Right atrium auricular region (tissue), 2 donors: ENCODE data around the gene SARS2. TPM values are rescaled to one million over a fixed set of nuclear protein-coding genes. Genes with fewer than 3 reads are reported as not detected.
A peak's percentile ranks its signal among the peaks of the same experiment; 100 is the strongest.

ENCODE experiments used
- DNase-seq: peaks from one replicate; pipeline ENCODE4 v3.0.0-alpha.2; 2019; ENCODE audit warnings: low spot score
- H3K27ac ChIP-seq, 2 donors: fragments of 200-600 bp; sonication (generic); 1 replicate in 1 of 2; 2 replicates in 1 of 2; pipeline ENCODE4 v1.5.1; 2016 to 2019
- H3K27me3 ChIP-seq, 2 donors: fragments of 200-600 bp; sonication (generic); one replicate each; pipeline versions ENCODE4 v1.5.1 to v1.6.0; 2017 to 2019
- H3K36me3 ChIP-seq: fragments of 200-600 bp; sonication (generic); one replicate; pipeline ENCODE4 v1.5.1; 2016
- H3K4me1 ChIP-seq, 2 donors: fragments of 200-600 bp; sonication (generic); one replicate each; pipeline versions ENCODE4 v1.5.1 to v1.6.0; 2017 to 2019
- H3K4me3 ChIP-seq, 2 donors: fragments of 200-600 bp; sonication (generic); 1 replicate in 1 of 2; 2 replicates in 1 of 2; pipeline ENCODE4 v1.5.1; 2017 to 2019; ENCODE audit warnings: mild to moderate bottlenecking in 1 of 2, moderate library complexity in 1 of 2
- H3K9me3 ChIP-seq, 2 donors: fragments of 200-600 bp; sonication (generic); one replicate each; pipeline ENCODE4 v1.5.1; 2019
- CTCF ChIP-seq, 2 donors: fragments of 200-600 bp; sonication (generic); IDR thresholded peaks; one replicate each; pipeline ENCODE4 v1.5.1; 2019; ENCODE audit warnings: antibody characterized with exemption in 2 of 2
- total RNA-seq, 2 donors: library from RNA; depleted of rRNA; stranded (reverse); fragments of >200 nt; gene quantifications; one replicate each; pipeline ENCODE4 v1.1.0, GENCODE V29; 2016

Gene SARS2
- total RNA-seq, 2 donors from 2014 or later, result 13.7 to 24.3 TPM

- Histone ChIP-seq H3K36me3 (peaks cover 17% of the 10 kb centered on the region), H3K4me3 (no peak overlapping the region), H3K27ac (no peak overlapping the region), H3K27me3 (no peaks in the 10 kb centered on the region), H3K9me3 (no peaks in the 10 kb centered on the region), H3K4me1 (peaks cover 0 to 31% of the 10 kb centered on the region in 2 donors)
- TF ChIP-seq CTCF (IDR thresholded peaks at IDR 0.05), result no peak
- no peak for DNase-seq
Measured at GRCh38 chr19:38901683-38902082, 28.9 kb downstream of the SARS2 start.

- DNase-seq, result no peak
- no peak overlapping the region for H3K27ac ChIP-seq
- H3K9me3 ChIP-seq, result no peaks in the 10 kb centered on the region
- H3K4me1 ChIP-seq, result peaks cover 0 to 33% of the 10 kb centered on the region in 2 donors
- no peak for TF ChIP-seq CTCF (IDR thresholded peaks at IDR 0.05)
- no peak overlapping the region for H3K4me3 ChIP-seq
- peaks cover 14% of the 10 kb centered on the region for H3K36me3 ChIP-seq
- H3K27me3 ChIP-seq, result no peaks in the 10 kb centered on the region
Measured at GRCh38 chr19:38900743-38901190, 29.8 kb downstream of the SARS2 start.

GRCh38 chr19:38900202-38900629 is 30.3 kb downstream of the SARS2 start:
- Histone ChIP-seq H3K4me3 (peak overlapping the region; percentile 81 to 94), H3K4me1 (peaks cover 0 to 35% of the 10 kb centered on the region in 2 donors), H3K9me3 (no peaks in the 10 kb centered on the region), H3K27me3 (no peaks in the 10 kb centered on the region), H3K27ac (peak overlapping the region; percentile 86 to 94), H3K36me3 (peaks cover 9% of the 10 kb centered on the region)
- TF ChIP-seq CTCF (IDR thresholded peaks at IDR 0.05), result no peak
- DNase-seq, result no peak

- Histone ChIP-seq H3K27me3 (no peaks in the 10 kb centered on the region), H3K4me1 (peaks cover 0 to 40% of the 10 kb centered on the region in 2 donors), H3K27ac (peak within 1 kb of the TSS; percentile 86 to 94), H3K4me3 (peak within 1 kb of the TSS; percentile 81 to 94), H3K9me3 (no peaks in the 10 kb centered on the region), H3K36me3 (peaks cover 3% of the 10 kb centered on the region)
- no peak for TF ChIP-seq CTCF (IDR thresholded peaks at IDR 0.05)
- DNase-seq, result peak; percentile 100
Measured at GRCh38 chr19:38899447-38900201, 30.9 kb downstream of the SARS2 start, which contains the start of the genes NFKBIB and SIRT2. TSS of gene NFKBIB (plus strand) at chr19:38899969. CDS start at chr19:38900033, 64 bp downstream. TSS of gene SIRT2 (minus strand) at chr19:38899618. CDS start at chr19:38899521, 97 bp downstream.

DNA sequence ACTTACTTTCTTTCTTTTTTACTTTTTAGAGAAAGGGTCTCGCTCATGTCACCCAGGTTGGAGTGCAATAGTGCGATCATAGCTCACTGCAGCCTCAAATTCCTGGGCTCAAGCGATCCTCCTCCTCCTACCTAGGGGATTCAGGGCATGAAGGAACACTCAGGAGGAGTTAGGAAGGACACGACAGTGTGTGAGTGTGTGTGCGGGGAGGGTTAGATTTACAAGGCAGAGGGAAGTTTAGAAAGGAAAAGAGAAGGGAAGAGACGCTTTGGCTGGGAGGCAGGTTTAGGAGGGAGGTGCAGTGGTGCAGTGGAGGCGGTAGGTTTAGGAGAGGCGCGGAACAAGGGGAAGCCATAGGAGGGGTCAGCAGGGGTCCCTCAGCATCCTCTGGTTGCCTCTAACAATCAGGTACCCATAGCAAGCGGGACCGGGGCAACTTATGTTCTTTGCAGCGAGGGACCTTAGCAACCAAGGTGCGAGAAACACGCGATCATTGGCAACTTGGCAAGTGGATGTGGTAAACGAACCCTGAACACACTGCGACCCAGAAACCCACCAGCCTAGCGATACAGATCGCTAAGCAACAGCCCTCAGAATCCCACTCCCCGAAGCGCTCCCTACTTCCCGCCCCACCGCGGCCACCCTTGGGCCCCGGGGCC is 31.6 kb downstream of the SARS2 start:
- Histone ChIP-seq H3K4me1 (peaks cover 0 to 47% of the 10 kb centered on the region in 2 donors), H3K27me3 (no peaks in the 10 kb centered on the region), H3K9me3 (no peaks in the 10 kb centered on the region), H3K36me3 (no peaks in the 10 kb centered on the region), H3K27ac (peak overlapping the region; percentile 86 to 94), H3K4me3 (peak overlapping the region; percentile 66 to 94)
- TF ChIP-seq CTCF (IDR thresholded peaks at IDR 0.05), result no peak
- peak; percentile 61 for DNase-seq
